T-helper 17 cell (primary cell): ENCODE data around the gene RPL10A. TPM values are rescaled to one million over a fixed set of nuclear protein-coding genes. Genes with fewer than 3 reads are reported as not detected.
A peak's percentile ranks its signal among the peaks of the same experiment; 100 is the strongest.

Source experiments
- ATAC-seq: fragments of 150-1000 bp; cut with Tn5 transposase; 2 replicates; pipeline ENCODE4 v1.10.0; 2021; ENCODE audit warnings: mild to moderate bottlenecking, moderate library complexity
- DNase-seq, 3 donors: peaks; one replicate each; pipeline versions ENCODE4 v3.0.0 to v3.0.0-alpha.2; 2020 to 2021
- H3K9me3 ChIP-seq: one replicate; pipeline ENCODE4 v1.7.0; 2013; ENCODE audit warnings: low read length, mild to moderate bottlenecking; ENCODE audit not compliant: control insufficient read depth, poor library complexity, severe bottlenecking
- H3K27ac Mint-ChIP-seq: one replicate; pipeline ENCODE4 v1.8.0; 2022; ENCODE audit warnings: mild to moderate bottlenecking, moderate library complexity, mixed read lengths
- H3K27me3 Mint-ChIP-seq: one replicate; pipeline ENCODE4 v1.8.0; 2022; ENCODE audit warnings: mixed read lengths
- H3K36me3 Mint-ChIP-seq: one replicate; pipeline ENCODE4 v1.8.0; 2022; ENCODE audit warnings: low read depth, mixed read lengths
- H3K4me1 Mint-ChIP-seq: one replicate; pipeline ENCODE4 v1.8.0; 2022; ENCODE audit warnings: mild to moderate bottlenecking, mixed read lengths
- H3K4me3 Mint-ChIP-seq: one replicate; pipeline ENCODE4 v1.8.0; 2022; ENCODE audit warnings: mild to moderate bottlenecking, moderate library complexity, mixed read lengths
- total RNA-seq, 4 donors: library from RNA in 2 of 4; stranded (reverse) in 2 of 4; gene quantifications; one replicate each; pipeline ENCODE4 v1.2.3 and lab custom pipeline; 2022 to 2026

RPL10A gene
- total RNA-seq, 2 donors from 2014 or later, result 2,096 to 2,128 TPM

GRCh38 chr6:35494161-35494563 lies 26.0 kb downstream of the RPL10A start:
- no peaks in the 10 kb centered on the region for H3K9me3 ChIP-seq
- DNase-seq, result no peak
- Mint-ChIP-seq H3K4me3 (no peak overlapping the region), H3K36me3 (no peaks in the 10 kb centered on the region), H3K27ac (no peak overlapping the region), H3K4me1 (peaks cover 33% of the 10 kb centered on the region), H3K27me3 (peaks cover 9% of the 10 kb centered on the region)
- no peak for ATAC-seq

- no peaks in the 10 kb centered on the region for H3K9me3 ChIP-seq
- Mint-ChIP-seq H3K4me1 (peaks cover 33% of the 10 kb centered on the region), H3K36me3 (no peaks in the 10 kb centered on the region), H3K27ac (no peak overlapping the region), H3K4me3 (peak overlapping the region; percentile 80), H3K27me3 (peaks cover 21% of the 10 kb centered on the region)
- no peak for ATAC-seq
- no peak for DNase-seq
These were observed 27.2 kb downstream of the RPL10A start for GRCh38 chr6:35495258-35496035.

- Mint-ChIP-seq H3K36me3 (no peaks in the 10 kb centered on the region), H3K4me1 (peaks cover 26% of the 10 kb centered on the region), H3K27ac (no peak overlapping the region), H3K27me3 (peaks cover 29% of the 10 kb centered on the region), H3K4me3 (peak overlapping the region; percentile 80)
- H3K9me3 ChIP-seq, result no peaks in the 10 kb centered on the region
- DNase-seq (no peak), ATAC-seq (no peak)
These were observed 28.0 kb downstream of the RPL10A start for GRCh38 chr6:35496036-35496840.

- H3K4me3 Mint-ChIP-seq, result peak within 1 kb of the TSS; percentile 86
- peak; percentile 74 for ATAC-seq
These were observed 28.8 kb downstream of the RPL10A start, which contains the start of gene TEAD3 for GRCh38 chr6:35496841-35497570. TEAD3 (minus strand) TSS chr6:35497079.

GRCh38 chr6:35497571-35498421 lies 29.6 kb downstream of the RPL10A start:
- DNase-seq (no peak), ATAC-seq (peak; percentile 29)
- peaks cover 32% of the 10 kb centered on the region for H3K27me3 Mint-ChIP-seq
- no peak overlapping the region for H3K27ac Mint-ChIP-seq
- peak overlapping the region; percentile 86 for H3K4me3 Mint-ChIP-seq
- H3K4me1 Mint-ChIP-seq, result peaks cover 22% of the 10 kb centered on the region
- H3K36me3 Mint-ChIP-seq, result no peaks in the 10 kb centered on the region
- H3K9me3 ChIP-seq, result no peaks in the 10 kb centered on the region

More at GRCh38 chr6:35496841-35497570, 28.8 kb downstream of the RPL10A start, which contains the start of gene TEAD3:
- Mint-ChIP-seq H3K27ac (no peak within 1 kb of the TSS), H3K27me3 (peaks cover 31% of the 10 kb centered on the region), H3K36me3 (no peaks in the 10 kb centered on the region), H3K4me1 (peaks cover 25% of the 10 kb centered on the region)
- H3K9me3 ChIP-seq, result no peaks in the 10 kb centered on the region
- DNase-seq, result peak; percentile 18 to 54 (median 54)

GRCh38 chr6:35498422-35499067 lies 30.3 kb downstream of the RPL10A start:
- Mint-ChIP-seq H3K36me3 (no peaks in the 10 kb centered on the region), H3K27me3 (peaks cover 38% of the 10 kb centered on the region), H3K4me3 (peak overlapping the region; percentile 83), H3K4me1 (peaks cover 17% of the 10 kb centered on the region), H3K27ac (no peak overlapping the region)
- DNase-seq (no peak), ATAC-seq (no peak)
- H3K9me3 ChIP-seq, result no peaks in the 10 kb centered on the region

- ATAC-seq (no peak), DNase-seq (no peak)
- H3K36me3 Mint-ChIP-seq, result no peaks in the 10 kb centered on the region
- H3K27ac Mint-ChIP-seq, result no peak overlapping the region
- no peaks in the 10 kb centered on the region for H3K9me3 ChIP-seq
- H3K27me3 Mint-ChIP-seq, result peaks cover 38% of the 10 kb centered on the region
- H3K4me3 Mint-ChIP-seq, result no peak overlapping the region
- peaks cover 12% of the 10 kb centered on the region for H3K4me1 Mint-ChIP-seq
These were observed 31.2 kb downstream of the RPL10A start for GRCh38 chr6:35499372-35499771.

- no peaks in the 10 kb centered on the region for H3K9me3 ChIP-seq
- Mint-ChIP-seq H3K4me1 (peaks cover 10% of the 10 kb centered on the region), H3K36me3 (no peaks in the 10 kb centered on the region), H3K27ac (no peak overlapping the region), H3K27me3 (peaks cover 38% of the 10 kb centered on the region), H3K4me3 (no peak overlapping the region)
- DNase-seq (no peak), ATAC-seq (no peak)
These were observed 32.6 kb downstream of the RPL10A start for GRCh38 chr6:35500782-35501181.

GRCh38 chr6:35501784-35502183 lies 33.6 kb downstream of the RPL10A start:
- ATAC-seq (no peak), DNase-seq (no peak)
- Mint-ChIP-seq H3K27me3 (peaks cover 38% of the 10 kb centered on the region), H3K4me3 (no peak overlapping the region), H3K36me3 (no peaks in the 10 kb centered on the region), H3K4me1 (peaks cover 10% of the 10 kb centered on the region), H3K27ac (no peak overlapping the region)
- H3K9me3 ChIP-seq, result no peaks in the 10 kb centered on the region

GRCh38 chr6:35503534-35503933 lies 35.3 kb downstream of the RPL10A start:
- no peak for DNase-seq
- H3K9me3 ChIP-seq, result no peaks in the 10 kb centered on the region
- H3K27ac Mint-ChIP-seq, result no peak overlapping the region
- H3K4me1 Mint-ChIP-seq, result peaks cover 5% of the 10 kb centered on the region
- H3K27me3 Mint-ChIP-seq, result peaks cover 35% of the 10 kb centered on the region
- H3K36me3 Mint-ChIP-seq, result no peaks in the 10 kb centered on the region
- H3K4me3 Mint-ChIP-seq, result no peak overlapping the region
- ATAC-seq, result no peak

- no peaks in the 10 kb centered on the region for H3K9me3 ChIP-seq
- DNase-seq (no peak), ATAC-seq (no peak)
- H3K36me3 Mint-ChIP-seq, result no peaks in the 10 kb centered on the region
- H3K4me3 Mint-ChIP-seq, result no peak overlapping the region
- peaks cover 2% of the 10 kb centered on the region for H3K4me1 Mint-ChIP-seq
- H3K27me3 Mint-ChIP-seq, result peaks cover 32% of the 10 kb centered on the region
- H3K27ac Mint-ChIP-seq, result no peak overlapping the region
These were observed 37.8 kb downstream of the RPL10A start for GRCh38 chr6:35505999-35506412.

- Mint-ChIP-seq H3K27ac (no peak overlapping the region), H3K4me1 (peaks cover 6% of the 10 kb centered on the region), H3K27me3 (peaks cover 33% of the 10 kb centered on the region), H3K36me3 (peaks cover 2% of the 10 kb centered on the region), H3K4me3 (no peak overlapping the region)
- DNase-seq (no peak), ATAC-seq (no peak)
- H3K9me3 ChIP-seq, result no peaks in the 10 kb centered on the region
These were observed 38.3 kb downstream of the RPL10A start for GRCh38 chr6:35506536-35506935.
